ENCODE results near the gene NSG1.

- TF ChIP-seq MAX (IDR thresholded peaks at IDR 0.05; ENCODE audit: insufficient read depth, insufficient read length) = no peak
- TF ChIP-seq POLR2AphosphoS5 (IDR thresholded peaks at IDR 0.05; ENCODE audit: insufficient read depth, low read depth, low read length) = no peak
- TF ChIP-seq POLR2A (IDR thresholded peaks at IDR 0.05; ENCODE audit: low read depth, low read length) = no peak
- TF ChIP-seq CTCF (IDR thresholded peaks at IDR 0.05; ENCODE audit: extremely low read depth in 1 of 2, insufficient read depth in 1 of 2, low read depth in 1 of 2, low read length in 2 of 2) = no peak
- TF ChIP-seq EZH2 (IDR thresholded peaks at IDR 0.05; ENCODE audit: borderline replicate concordance, low read depth, low read length, severe bottlenecking) = no peak
- TF ChIP-seq MYC (IDR thresholded peaks at IDR 0.05; ENCODE audit: low read depth, low read length) = no peak
These were observed 56.9 kb downstream of the NSG1 start for GRCh38 chr4:4443821-4444220.

Data from endothelial cell of umbilical vein (primary cell).